Naive thymus-derived CD4-positive, alpha-beta T cell (primary cell): Measurements from ENCODE around the gene TMBIM4. TPM values are rescaled to one million over a fixed set of nuclear protein-coding genes. Genes with fewer than 3 reads are reported as not detected.
A peak's percentile ranks its signal among the peaks of the same experiment; 100 is the strongest.

Experiments used
- ATAC-seq: fragments of 150-1000 bp; cut with Tn5 transposase; 2 replicates; pipeline ENCODE4 v1.10.0; 2021; ENCODE audit warnings: mild to moderate bottlenecking, moderate library complexity
- CTCF ChIA-PET: fragments of 350-600 bp; sonication (Branson Sonifier 250); formaldehyde crosslinking; loops from one replicate; lab custom pipeline; 2021; ENCODE audit warnings: antibody characterized with exemption; lab: Charles Lee
- POLR2A ChIA-PET: fragments of 350-600 bp; sonication (Branson Sonifier 250); formaldehyde crosslinking; loops from one replicate; lab custom pipeline; 2021; ENCODE audit warnings: antibody characterized with exemption, inconsistent platforms; lab: Charles Lee
- DNase-seq, 9 donors: peaks; one replicate each; pipeline versions ENCODE4 v3.0.0 to v3.0.0-alpha.2; 2020 to 2022; ENCODE audit warnings: mixed read lengths in 1 of 9
- H3K27ac ChIP-seq: one replicate; pipeline ENCODE4 v1.7.0; 2013; ENCODE audit warnings: mild to moderate bottlenecking, low read depth, low read length, moderate library complexity
- H3K27me3 ChIP-seq, 2 donors: one replicate each; pipeline ENCODE4 v1.7.0; 2013; ENCODE audit warnings: low read length in 2 of 2, mild to moderate bottlenecking in 2 of 2, moderate library complexity in 2 of 2; ENCODE audit not compliant: control insufficient read depth in 2 of 2, insufficient read depth in 2 of 2
- H3K36me3 ChIP-seq, 3 experiments: 1 replicate in 2 of 3; 2 replicates in 1 of 3; pipeline ENCODE4 v1.7.0; 2013; ENCODE audit warnings: low read length in 3 of 3, mild to moderate bottlenecking in 3 of 3, moderate library complexity in 1 of 3; ENCODE audit not compliant: insufficient read depth in 3 of 3, control insufficient read depth in 2 of 3
- H3K4me1 ChIP-seq, 2 donors: one replicate each; pipeline ENCODE4 v1.7.0; 2013; ENCODE audit warnings: low read length in 2 of 2, mild to moderate bottlenecking in 2 of 2, moderate library complexity in 1 of 2; ENCODE audit not compliant: control insufficient read depth in 2 of 2, insufficient read depth in 2 of 2
- H3K4me3 ChIP-seq: 2 replicates; pipeline ENCODE4 v1.7.0; 2013; ENCODE audit warnings: mild to moderate bottlenecking, low read length
- H3K9me3 ChIP-seq, 3 experiments: 1 replicate in 2 of 3; 2 replicates in 1 of 3; pipeline ENCODE4 v1.7.0; 2013; ENCODE audit warnings: low read length in 3 of 3; ENCODE audit not compliant: control insufficient read depth in 2 of 3
- H3K27ac Mint-ChIP-seq, 9 donors: one replicate each; pipeline ENCODE4 v1.8.0; 2020 to 2022; ENCODE audit warnings: mixed read lengths in 9 of 9, mild to moderate bottlenecking in 8 of 9, moderate library complexity in 5 of 9, inconsistent platforms in 2 of 9
- H3K27me3 Mint-ChIP-seq, 5 donors: one replicate each; pipeline ENCODE4 v1.8.0; 2021 to 2022; ENCODE audit warnings: mixed read lengths in 5 of 5, mild to moderate bottlenecking in 1 of 5
- H3K36me3 Mint-ChIP-seq, 5 donors: one replicate each; pipeline ENCODE4 v1.8.0; 2020 to 2022; ENCODE audit warnings: mixed read lengths in 5 of 5, mild to moderate bottlenecking in 3 of 5, inconsistent platforms in 1 of 5
- H3K4me1 Mint-ChIP-seq, 7 donors: one replicate each; pipeline ENCODE4 v1.8.0; 2020 to 2022; ENCODE audit warnings: mixed read lengths in 7 of 7, mild to moderate bottlenecking in 3 of 7, inconsistent platforms in 1 of 7
- H3K4me3 Mint-ChIP-seq, 10 donors: one replicate each; pipeline ENCODE4 v1.8.0; 2020 to 2022; ENCODE audit warnings: mild to moderate bottlenecking in 10 of 10, mixed read lengths in 10 of 10, moderate library complexity in 6 of 10, inconsistent platforms in 2 of 10
- H3K9me3 Mint-ChIP-seq, 11 donors: one replicate each; pipeline ENCODE4 v1.8.0; 2020 to 2022; ENCODE audit warnings: mixed read lengths in 11 of 11, mild to moderate bottlenecking in 4 of 11, inconsistent platforms in 1 of 11, moderate library complexity in 1 of 11
- intact Hi-C, 2 donors: fragments of 100-400 bp; cut with micrococcal nuclease; formaldehyde crosslinking; loops; one replicate each; pipeline ENCODE4 v1.15.1; 2023
- polyA plus RNA-seq, 2 donors: library from polyadenylated mRNA; unstranded; fragments of 300-500 nt; fragmentation: Illumina TruSeq; gene quantifications; one replicate each; pipeline ENCODE4 v1.2.3, GENCODE V29; 2021
- total RNA-seq, 6 experiments: library from RNA in 5 of 6; stranded (reverse) in 5 of 6; gene quantifications; 1 replicate in 5 of 6; 2 replicates in 1 of 6; pipeline ENCODE4 v1.2.3 and lab custom pipeline; 2021 to 2026

TMBIM4 gene
- total and polyA plus RNA-seq, 7 experiments from 2014 or later = 38.6 to 374 (median 85.6) TPM

DNA sequence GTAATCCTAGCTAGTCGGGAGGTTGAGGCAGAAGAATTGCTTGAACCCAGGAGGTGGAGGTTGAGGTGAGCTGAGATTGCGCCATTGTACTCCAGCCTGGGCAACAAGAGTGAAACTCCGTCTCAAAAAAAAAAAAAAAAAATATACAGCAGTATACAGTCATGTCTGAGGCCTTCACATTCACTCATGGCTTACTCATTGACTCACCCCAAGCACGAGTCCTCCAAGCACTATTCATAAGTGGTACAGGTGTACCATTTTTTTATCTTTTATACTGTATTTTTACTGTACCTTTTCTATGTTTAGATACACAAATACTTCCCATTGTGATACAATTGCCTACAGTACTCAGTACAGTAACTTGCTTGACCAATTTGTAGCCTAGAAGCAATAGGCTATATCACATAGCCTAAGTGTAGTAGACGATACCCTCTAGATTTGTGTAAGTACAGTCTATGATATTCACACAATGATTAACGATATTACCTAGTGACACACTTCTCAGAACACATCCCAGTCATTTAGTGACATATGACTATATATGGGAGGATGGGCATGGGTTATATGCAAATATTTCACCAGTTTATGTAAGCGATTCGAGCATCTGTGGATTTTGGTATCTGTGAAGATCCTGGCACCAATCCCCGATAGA lies 51.4 kb downstream of the TMBIM4 start:
- ATAC-seq = no peak
- Histone ChIP-seq H3K4me1 (peaks cover 0 to 9% of the 10 kb centered on the region in 2 donors), H3K27me3 (no peaks in the 10 kb centered on the region), H3K9me3 (no peaks in the 10 kb centered on the region), H3K36me3 (peaks cover 0 to 13% (median 0%) of the 10 kb centered on the region in 3 experiments), H3K4me3 (no peak overlapping the region), H3K27ac (no peak overlapping the region)
- ChIA-PET CTCF (no interaction called here), POLR2A (no interaction called here)
- no peak overlapping the region for H3K27ac Mint-ChIP-seq
- no peaks in the 10 kb centered on the region for H3K27me3 Mint-ChIP-seq
- peaks cover 0 to 29% (median 19%) of the 10 kb centered on the region in 5 donors for H3K36me3 Mint-ChIP-seq
- intact Hi-C loops = no loop called here
- no peak for DNase-seq
- H3K9me3 Mint-ChIP-seq = no peaks in the 10 kb centered on the region
- peaks cover 8 to 15% (median 10%) of the 10 kb centered on the region in 7 donors for H3K4me1 Mint-ChIP-seq
- H3K4me3 Mint-ChIP-seq = no peak overlapping the region

DNA sequence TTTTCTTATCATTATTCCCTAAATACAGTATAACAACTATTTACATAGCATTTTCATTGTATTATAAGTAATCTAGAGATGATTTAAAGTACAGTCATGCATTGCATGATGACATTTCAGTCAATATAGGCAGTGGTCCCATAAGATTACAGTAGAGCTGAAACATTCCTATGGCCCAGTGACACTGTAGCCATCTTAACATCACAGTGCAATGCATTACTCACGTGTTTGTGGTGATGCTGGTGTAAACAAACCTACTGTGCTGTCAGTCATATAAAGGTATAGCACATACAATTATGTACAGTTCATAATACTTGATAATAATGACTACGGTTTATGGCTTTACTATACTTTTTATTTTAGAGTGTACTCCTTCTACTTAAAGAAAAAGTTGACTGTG lies 52.6 kb downstream of the TMBIM4 start:
- Histone ChIP-seq H3K4me3 (no peak overlapping the region), H3K27me3 (no peaks in the 10 kb centered on the region), H3K27ac (no peak overlapping the region), H3K4me1 (peaks cover 0 to 9% of the 10 kb centered on the region in 2 donors), H3K9me3 (no peaks in the 10 kb centered on the region), H3K36me3 (peaks cover 0 to 5% (median 0%) of the 10 kb centered on the region in 3 experiments)
- H3K36me3 Mint-ChIP-seq = peaks cover 0 to 23% (median 16%) of the 10 kb centered on the region in 5 donors
- peaks cover 8 to 15% (median 10%) of the 10 kb centered on the region in 7 donors for H3K4me1 Mint-ChIP-seq
- H3K9me3 Mint-ChIP-seq = no peaks in the 10 kb centered on the region
- intact Hi-C loops = no loop called here
- ChIA-PET POLR2A (no interaction called here), CTCF (no interaction called here)
- no peak overlapping the region for H3K27ac Mint-ChIP-seq
- no peak overlapping the region for H3K4me3 Mint-ChIP-seq
- DNase-seq (no peak), ATAC-seq (no peak)
- H3K27me3 Mint-ChIP-seq = peaks cover 0 to 2% (median 0%) of the 10 kb centered on the region in 5 donors

DNA sequence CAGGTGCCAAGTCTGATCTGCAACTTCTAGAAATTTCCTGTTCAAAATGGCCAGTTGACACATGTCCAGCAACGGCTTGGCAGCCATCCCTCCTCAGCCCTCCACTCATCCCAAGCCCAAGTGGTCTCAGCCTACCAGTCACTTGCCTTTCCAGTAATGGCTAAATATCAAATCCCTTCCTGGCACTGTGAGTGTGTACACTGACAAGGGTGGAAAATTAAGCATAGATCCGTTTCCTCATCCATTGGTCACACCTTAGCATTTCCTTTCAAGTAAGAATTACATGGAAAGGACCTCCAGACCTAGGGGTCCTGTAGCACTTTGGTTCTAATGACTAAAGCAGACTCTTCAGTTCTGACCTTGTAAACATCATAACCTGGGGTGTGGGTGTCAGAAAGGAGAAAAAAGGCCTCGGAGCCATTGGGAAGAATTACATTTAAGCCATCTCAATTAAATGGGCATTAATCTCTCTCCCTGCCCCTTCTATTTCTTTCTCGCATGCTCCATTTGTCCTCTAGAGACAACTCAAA lies 54.7 kb downstream of the TMBIM4 start:
- peaks cover 0 to 14% (median 12%) of the 10 kb centered on the region in 5 donors for H3K36me3 Mint-ChIP-seq
- H3K27me3 Mint-ChIP-seq = peaks cover 0 to 10% (median 0%) of the 10 kb centered on the region in 5 donors
- DNase-seq (no peak), ATAC-seq (no peak)
- no peak overlapping the region for H3K4me3 Mint-ChIP-seq
- intact Hi-C loops = no loop called here
- H3K4me1 ChIP-seq = peaks cover 0 to 7% of the 10 kb centered on the region in 2 donors
- no peaks in the 10 kb centered on the region for H3K27me3 ChIP-seq
- POLR2A ChIA-PET = no interaction called here
- no peak overlapping the region for H3K4me3 ChIP-seq
- CTCF ChIA-PET = no interaction called here
- H3K9me3 ChIP-seq = no peaks in the 10 kb centered on the region
- H3K27ac Mint-ChIP-seq = peak overlapping the region in 1 of 9 donors; percentile 7
- peaks cover 6 to 9% (median 8%) of the 10 kb centered on the region in 7 donors for H3K4me1 Mint-ChIP-seq
- H3K36me3 ChIP-seq = no peaks in the 10 kb centered on the region
- H3K9me3 Mint-ChIP-seq = no peaks in the 10 kb centered on the region
- no peak overlapping the region for H3K27ac ChIP-seq

DNA sequence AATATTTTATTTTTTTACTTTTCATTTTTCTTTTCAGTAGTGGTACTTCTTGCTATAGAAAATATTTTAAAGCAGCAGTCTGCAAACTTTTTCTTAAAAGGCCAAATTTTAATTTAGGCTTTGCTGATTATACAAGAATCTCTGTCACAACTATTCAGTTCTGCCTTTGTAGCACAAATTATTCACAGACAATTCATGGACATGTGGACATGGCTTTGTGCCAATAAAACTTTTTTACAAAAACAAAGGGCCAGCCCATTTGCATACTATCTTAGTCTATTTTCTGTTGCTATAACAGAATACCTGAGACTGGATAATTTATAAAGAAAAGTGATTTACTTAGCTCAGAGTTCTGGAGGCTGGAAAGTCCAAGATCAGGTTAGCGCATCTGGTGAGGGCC lies 56.3 kb downstream of the TMBIM4 start:
- Mint-ChIP-seq H3K4me1 (peaks cover 0 to 4% (median 0%) of the 10 kb centered on the region in 7 donors), H3K27ac (no peak overlapping the region), H3K9me3 (no peaks in the 10 kb centered on the region), H3K4me3 (no peak overlapping the region), H3K36me3 (peaks cover 0 to 6% (median 2%) of the 10 kb centered on the region in 5 donors), H3K27me3 (peaks cover 0 to 10% (median 0%) of the 10 kb centered on the region in 5 donors)
- H3K36me3 ChIP-seq = no peaks in the 10 kb centered on the region
- ATAC-seq (no peak), DNase-seq (no peak)
- CTCF ChIA-PET = no interaction called here
- H3K4me3 ChIP-seq = no peak overlapping the region
- intact Hi-C loops = no loop called here
- no peak overlapping the region for H3K27ac ChIP-seq
- H3K4me1 ChIP-seq = no peaks in the 10 kb centered on the region
- no peaks in the 10 kb centered on the region for H3K27me3 ChIP-seq
- H3K9me3 ChIP-seq = no peaks in the 10 kb centered on the region
- POLR2A ChIA-PET = no interaction called here

DNA sequence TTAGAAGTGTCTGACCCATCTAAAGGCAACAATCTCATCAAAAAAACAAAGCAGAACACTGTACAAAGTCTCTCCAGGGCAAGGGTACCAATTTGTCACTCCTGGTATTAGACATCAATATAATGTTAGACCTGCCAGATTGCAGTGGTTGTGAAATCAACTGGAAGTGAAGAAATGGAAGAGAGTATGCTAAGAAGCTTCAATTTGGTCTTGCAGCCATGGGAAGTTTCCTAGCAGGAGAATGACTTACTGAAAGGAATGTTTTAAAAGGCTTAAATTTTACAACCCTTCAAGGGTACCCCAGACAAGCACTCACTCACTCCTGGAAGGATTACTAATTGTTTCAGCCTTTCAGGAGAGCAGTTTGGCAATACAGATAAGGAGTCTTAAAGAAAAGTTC lies 58.2 kb downstream of the TMBIM4 start:
- no peak overlapping the region for H3K4me3 Mint-ChIP-seq
- DNase-seq (no peak), ATAC-seq (no peak)
- H3K9me3 Mint-ChIP-seq = no peaks in the 10 kb centered on the region
- Histone ChIP-seq H3K36me3 (no peaks in the 10 kb centered on the region), H3K27ac (no peak overlapping the region), H3K4me3 (no peak overlapping the region), H3K9me3 (no peaks in the 10 kb centered on the region), H3K4me1 (no peaks in the 10 kb centered on the region), H3K27me3 (no peaks in the 10 kb centered on the region)
- H3K4me1 Mint-ChIP-seq = peaks cover 2 to 12% (median 4%) of the 10 kb centered on the region in 7 donors
- peaks cover 0 to 10% (median 4%) of the 10 kb centered on the region in 5 donors for H3K27me3 Mint-ChIP-seq
- ChIA-PET POLR2A (no interaction called here), CTCF (no interaction called here)
- intact Hi-C loops = no loop called here
- H3K36me3 Mint-ChIP-seq = peaks cover 0 to 5% (median 0%) of the 10 kb centered on the region in 5 donors
- no peak overlapping the region for H3K27ac Mint-ChIP-seq

DNA sequence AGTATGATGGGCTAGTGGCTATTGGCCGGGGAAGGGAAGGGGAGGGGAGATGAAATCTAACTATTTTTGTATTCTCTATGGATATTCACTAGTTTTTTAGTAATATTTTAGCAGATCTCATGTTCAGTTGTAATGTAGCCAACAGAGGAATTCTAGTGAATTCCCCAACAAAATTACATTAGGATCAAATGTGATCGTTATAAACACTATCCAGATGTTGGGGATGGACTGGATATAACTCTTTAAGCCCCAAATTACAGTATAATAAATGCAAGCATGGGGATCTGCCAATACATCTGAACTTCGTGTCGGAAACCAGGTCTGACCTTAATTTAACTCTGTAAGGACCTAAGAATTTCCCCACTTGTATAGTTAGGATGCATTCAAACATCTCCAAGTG lies 60.7 kb downstream of the TMBIM4 start:
- H3K27ac Mint-ChIP-seq = no peak overlapping the region
- ChIA-PET CTCF (no interaction called here), POLR2A (no interaction called here)
- Histone ChIP-seq H3K4me3 (no peak overlapping the region), H3K9me3 (no peaks in the 10 kb centered on the region), H3K36me3 (no peaks in the 10 kb centered on the region), H3K27me3 (no peaks in the 10 kb centered on the region), H3K27ac (no peak overlapping the region), H3K4me1 (no peaks in the 10 kb centered on the region)
- DNase-seq (no peak), ATAC-seq (no peak)
- no peak overlapping the region for H3K4me3 Mint-ChIP-seq
- intact Hi-C loops = no loop called here
- peaks cover 0 to 3% (median 0%) of the 10 kb centered on the region in 5 donors for H3K36me3 Mint-ChIP-seq
- H3K27me3 Mint-ChIP-seq = peaks cover 0 to 19% (median 14%) of the 10 kb centered on the region in 5 donors
- no peaks in the 10 kb centered on the region for H3K9me3 Mint-ChIP-seq
- H3K4me1 Mint-ChIP-seq = peaks cover 2 to 12% (median 4%) of the 10 kb centered on the region in 7 donors

DNA sequence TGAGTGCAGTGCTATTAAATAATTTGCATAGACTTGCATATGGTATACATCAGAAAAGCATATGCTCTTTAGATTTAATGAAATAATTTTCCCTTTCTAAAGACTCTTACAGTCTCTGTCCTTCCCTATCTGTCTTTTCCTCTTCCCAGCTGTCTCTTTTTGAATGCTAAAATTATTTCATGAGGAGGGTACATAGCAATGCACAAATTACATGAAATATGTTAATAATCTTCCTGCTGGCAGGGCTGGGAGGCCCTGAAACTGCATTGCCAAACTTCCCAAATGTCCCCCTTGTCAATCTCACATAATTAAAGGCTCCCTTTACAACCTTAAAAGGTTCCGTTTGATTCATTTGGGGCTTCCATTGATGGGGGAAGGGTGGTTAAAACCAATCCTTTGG lies 61.4 kb downstream of the TMBIM4 start:
- H3K36me3 ChIP-seq = no peaks in the 10 kb centered on the region
- DNase-seq = no peak
- intact Hi-C loops = no loop called here
- H3K9me3 Mint-ChIP-seq = no peaks in the 10 kb centered on the region
- ChIA-PET CTCF (interaction anchor here (1.3 kb wide), 1 partner anchor 1214 kb away, joined by 6 read pairs; no protein-coding TSS in a partner anchor), POLR2A (no interaction called here)
- no peak overlapping the region for H3K4me3 Mint-ChIP-seq
- no peak overlapping the region for H3K27ac ChIP-seq
- H3K27ac Mint-ChIP-seq = no peak overlapping the region
- no peaks in the 10 kb centered on the region for H3K27me3 ChIP-seq
- no peaks in the 10 kb centered on the region for H3K36me3 Mint-ChIP-seq
- H3K4me3 ChIP-seq = no peak overlapping the region
- no peak for ATAC-seq
- no peaks in the 10 kb centered on the region for H3K9me3 ChIP-seq
- H3K4me1 ChIP-seq = no peaks in the 10 kb centered on the region
- H3K4me1 Mint-ChIP-seq = peaks cover 2 to 12% (median 4%) of the 10 kb centered on the region in 7 donors
- peaks cover 0 to 20% (median 14%) of the 10 kb centered on the region in 5 donors for H3K27me3 Mint-ChIP-seq
